Measurements from ENCODE around the gene CFAP126.
"Not testable (repeated sequence)": the region's sequence is repeated elsewhere in the genome, so short reads cannot be mapped to it uniquely, and the experiment has no call there.

Gene CFAP126

DNA sequence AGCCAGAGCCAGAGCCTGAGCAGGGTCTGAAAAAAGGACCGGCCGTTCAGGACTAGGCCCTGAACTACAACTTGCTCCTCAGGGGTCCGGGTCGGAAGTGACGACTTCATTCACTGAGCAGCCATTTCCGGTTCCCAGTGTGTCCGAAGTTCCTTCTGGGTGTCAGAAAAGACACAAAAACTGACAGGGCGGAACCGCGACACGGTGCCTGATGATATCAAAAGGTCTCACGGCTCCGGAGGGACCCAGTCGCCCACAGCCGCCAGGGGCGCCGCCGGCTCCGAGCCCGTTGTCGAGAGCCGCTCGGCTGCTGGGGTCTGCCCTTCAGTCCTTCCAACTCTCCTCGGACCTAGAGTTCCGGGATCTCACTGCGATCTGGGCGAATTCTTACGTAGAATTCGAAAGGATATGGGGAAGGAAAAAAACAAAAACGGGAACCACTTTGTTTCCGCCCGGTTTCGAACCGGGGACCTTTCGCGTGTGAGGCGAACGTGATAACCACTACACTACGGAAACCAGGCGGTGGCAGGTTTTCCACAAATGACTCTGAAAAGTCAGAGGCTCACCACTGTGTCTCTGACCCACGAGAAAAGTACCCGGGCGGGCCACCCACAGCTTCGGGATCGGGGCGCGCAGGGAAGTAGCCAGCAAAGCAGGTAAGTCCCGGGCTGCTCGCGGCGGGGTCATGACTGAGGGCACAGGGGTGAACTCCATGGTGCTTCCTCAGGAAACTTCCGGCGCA lies 31.8 kb upstream of the CFAP126 start:
- peak; percentile 84 for DNase-seq (ENCODE audit: low spot score)
- TF ChIP-seq, protein P1, sequence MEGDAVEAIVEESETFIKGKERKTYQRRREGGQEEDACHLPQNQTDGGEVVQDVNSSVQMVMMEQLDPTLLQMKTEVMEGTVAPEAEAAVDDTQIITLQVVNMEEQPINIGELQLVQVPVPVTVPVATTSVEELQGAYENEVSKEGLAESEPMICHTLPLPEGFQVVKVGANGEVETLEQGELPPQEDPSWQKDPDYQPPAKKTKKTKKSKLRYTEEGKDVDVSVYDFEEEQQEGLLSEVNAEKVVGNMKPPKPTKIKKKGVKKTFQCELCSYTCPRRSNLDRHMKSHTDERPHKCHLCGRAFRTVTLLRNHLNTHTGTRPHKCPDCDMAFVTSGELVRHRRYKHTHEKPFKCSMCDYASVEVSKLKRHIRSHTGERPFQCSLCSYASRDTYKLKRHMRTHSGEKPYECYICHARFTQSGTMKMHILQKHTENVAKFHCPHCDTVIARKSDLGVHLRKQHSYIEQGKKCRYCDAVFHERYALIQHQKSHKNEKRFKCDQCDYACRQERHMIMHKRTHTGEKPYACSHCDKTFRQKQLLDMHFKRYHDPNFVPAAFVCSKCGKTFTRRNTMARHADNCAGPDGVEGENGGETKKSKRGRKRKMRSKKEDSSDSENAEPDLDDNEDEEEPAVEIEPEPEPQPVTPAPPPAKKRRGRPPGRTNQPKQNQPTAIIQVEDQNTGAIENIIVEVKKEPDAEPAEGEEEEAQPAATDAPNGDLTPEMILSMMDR (IDR thresholded peaks at IDR 0.05; ENCODE audit: extremely low read depth, missing control alignments): peak; percentile 10

DNA sequence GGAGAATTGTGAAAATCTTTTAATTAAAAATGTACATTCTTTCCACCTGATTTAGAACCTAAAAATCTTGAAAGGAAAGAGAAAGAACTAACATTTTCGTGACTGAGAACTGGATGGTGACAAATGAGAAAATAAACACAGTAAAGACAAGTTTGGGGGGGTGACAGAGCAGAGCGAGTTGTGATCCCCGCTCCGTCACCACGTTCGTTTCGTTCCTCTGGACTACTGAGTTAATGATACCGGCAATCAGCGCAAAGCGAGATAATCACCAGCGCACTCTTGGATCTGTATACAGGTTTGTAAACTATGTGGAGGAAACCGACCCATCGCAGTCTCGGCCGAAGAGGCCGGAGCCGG lies 31.2 kb upstream of the CFAP126 start:
- TF ChIP-seq, protein P1 (IDR thresholded peaks at IDR 0.05; ENCODE audit: extremely low read depth, missing control alignments): no peak
- no peak for DNase-seq (ENCODE audit: low spot score)

DNA sequence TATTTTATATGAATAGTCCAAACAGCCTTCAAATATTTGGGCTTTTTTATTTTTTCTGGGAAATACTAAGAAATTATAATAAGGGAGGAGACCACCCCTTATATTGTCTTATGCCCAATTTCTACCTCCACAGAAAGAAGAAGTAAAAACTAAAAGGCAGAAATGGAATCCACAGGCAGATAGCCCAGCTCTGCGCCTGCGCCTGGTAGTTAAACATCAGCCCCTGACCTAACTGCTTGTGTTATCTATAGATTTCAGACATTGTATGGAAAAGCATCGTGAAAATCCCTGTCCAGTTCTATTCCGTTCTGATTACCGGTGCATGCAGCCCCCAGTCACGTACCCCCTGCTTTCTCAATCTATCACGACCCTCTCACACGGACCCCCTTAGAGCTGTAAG lies 29.4 kb upstream of the CFAP126 start:
- not testable (repeated sequence) for DNase-seq (ENCODE audit: low spot score)

DNA sequence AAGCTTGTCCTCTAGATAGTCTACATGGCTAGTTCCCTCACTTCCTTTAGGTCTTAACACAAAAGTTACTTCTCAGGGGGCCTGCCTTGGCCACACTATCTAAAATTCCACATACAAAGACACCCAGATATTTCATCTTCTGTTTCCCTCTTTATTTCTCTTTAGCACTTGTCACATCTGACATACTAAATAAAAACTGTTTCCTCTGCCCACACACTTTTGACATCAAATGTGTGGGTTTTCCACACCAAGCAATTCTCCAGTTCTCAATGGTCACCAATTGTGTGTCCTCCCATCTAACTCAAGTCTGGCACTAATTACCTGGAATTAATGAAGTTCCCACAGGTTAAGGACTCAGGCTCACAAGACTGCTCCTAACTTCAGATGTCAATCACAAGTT lies 25.5 kb upstream of the CFAP126 start:
- TF ChIP-seq, protein P1 (IDR thresholded peaks at IDR 0.05; ENCODE audit: extremely low read depth, missing control alignments): no peak
- DNase-seq (ENCODE audit: low spot score): no peak

DNA sequence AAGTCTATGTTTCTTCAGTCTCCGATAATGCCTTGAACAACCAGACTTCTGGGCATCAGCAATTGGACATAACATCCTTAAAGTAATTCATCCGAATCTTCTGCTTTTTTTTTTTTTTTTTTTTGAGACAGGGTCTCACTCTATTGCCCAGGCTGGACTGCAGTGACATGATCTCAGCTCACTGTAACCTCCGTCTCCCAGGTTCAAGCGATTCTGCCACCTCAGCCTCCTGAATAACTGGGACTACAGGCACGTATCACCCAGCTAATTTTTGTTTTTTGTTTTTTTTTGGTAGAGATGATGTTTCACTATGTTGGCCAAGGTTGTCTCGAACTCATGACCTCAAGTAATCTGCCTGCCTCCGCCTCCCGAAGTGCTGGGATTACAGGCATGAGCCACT lies 23.9 kb upstream of the CFAP126 start:
- no peak for DNase-seq (ENCODE audit: low spot score)
- TF ChIP-seq, protein P1 (IDR thresholded peaks at IDR 0.05; ENCODE audit: extremely low read depth, missing control alignments): no peak

DNA sequence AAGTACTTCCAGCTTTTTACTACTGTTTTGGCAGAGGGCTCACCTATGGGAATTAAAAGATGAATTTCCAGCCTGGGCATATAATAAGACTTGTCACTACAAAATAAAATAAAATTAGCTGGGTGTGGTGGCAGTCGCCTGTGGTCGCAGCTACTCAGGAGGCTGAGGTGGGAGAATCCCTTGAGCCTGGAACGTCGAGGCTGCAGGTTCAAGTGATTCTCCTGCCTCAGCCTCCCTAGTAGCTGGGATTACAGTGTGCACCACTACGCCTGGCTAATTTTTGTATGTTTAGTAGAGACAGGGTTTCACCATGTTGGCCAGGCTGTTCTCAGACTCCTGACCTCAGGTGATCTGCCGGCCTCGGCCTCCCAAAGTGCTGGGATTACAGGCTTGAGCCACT lies 23.5 kb upstream of the CFAP126 start:
- not testable (repeated sequence) for DNase-seq (ENCODE audit: low spot score)

DNA sequence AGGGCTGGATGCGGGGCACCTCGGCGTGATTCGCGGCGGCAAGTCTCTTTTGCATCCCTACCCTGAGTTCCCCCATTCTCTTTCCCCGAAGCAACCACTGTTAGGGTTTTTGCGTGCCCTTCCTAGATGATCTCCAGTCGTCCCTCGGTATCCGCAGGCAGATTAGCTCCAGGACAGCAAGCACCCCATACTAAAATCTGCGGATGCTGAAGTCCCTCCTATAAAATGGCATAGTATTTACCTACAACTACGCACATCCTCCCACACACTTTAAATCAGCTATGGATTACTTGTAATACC lies 22.8 kb upstream of the CFAP126 start:
- TF ChIP-seq, protein P1 (IDR thresholded peaks at IDR 0.05; ENCODE audit: extremely low read depth, missing control alignments): no peak
- no peak for DNase-seq (ENCODE audit: low spot score)

DNA sequence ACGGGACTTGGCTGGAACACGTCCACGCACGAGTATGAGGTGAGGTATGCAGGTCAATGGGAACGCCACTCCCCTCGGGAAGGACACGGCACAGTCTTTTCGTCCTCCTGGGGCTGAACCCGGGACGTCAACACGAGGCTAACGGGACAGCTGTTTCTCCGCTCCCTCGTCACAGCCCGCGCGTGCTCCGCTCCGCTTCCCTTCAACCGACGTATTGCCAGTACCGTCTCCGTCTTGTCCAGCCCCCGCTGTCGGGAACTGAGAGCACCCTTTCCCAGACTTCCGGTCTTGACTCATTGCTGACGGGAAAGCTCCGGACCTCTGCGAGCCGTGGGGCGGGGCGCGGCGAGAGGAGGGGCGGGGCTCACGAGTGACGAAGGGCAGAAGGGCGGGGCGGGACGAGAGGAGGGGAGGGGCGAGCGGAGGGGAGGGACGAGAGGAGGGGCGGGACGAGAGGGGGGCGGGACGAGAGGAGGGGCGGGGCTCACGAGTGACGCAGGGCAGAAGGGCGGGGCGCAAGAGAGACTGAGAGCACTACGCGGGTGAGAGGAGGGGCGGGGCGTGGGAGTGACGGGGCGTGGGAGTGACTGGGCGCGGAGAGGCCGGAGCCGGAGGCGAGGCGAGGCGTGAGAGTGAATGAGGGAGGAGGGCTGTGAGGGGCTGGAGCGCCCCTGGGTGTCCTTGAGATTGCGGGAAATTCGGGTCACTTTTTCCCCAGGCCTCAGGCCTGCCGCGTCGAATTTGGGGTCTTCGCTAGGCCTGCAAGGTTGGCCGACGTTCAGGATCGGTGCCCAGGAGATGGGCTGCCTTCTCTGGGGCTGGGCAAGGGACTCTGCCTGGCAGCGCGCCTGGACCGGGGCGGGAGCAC lies 22.2 kb upstream of the CFAP126 start:
- DNase-seq (ENCODE audit: low spot score): peak; percentile 92
- TF ChIP-seq, protein P1 (IDR thresholded peaks at IDR 0.05; ENCODE audit: extremely low read depth, missing control alignments): no peak

DNA sequence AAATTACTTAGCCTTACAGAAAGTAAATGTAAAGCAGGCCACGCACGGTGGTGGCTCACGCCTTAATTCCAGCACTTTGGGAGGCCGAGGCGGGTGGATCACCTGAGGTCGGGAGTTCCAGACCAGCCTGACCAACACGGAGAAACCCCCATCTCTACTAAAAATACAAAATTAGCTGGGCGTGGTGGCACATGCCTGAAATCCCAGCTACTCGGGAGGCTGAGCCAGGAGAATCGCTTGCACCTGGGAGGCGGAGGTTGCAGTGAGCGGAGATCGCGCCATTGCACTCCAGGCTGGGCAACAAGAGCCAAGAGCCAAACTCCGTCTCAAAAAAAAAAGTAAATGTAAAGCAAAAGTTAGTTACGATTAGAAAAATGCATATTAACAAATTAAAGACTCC lies 21.5 kb upstream of the CFAP126 start:
- not testable (repeated sequence) for DNase-seq (ENCODE audit: low spot score)
